NCI-H510A (cell line): ENCODE results near the gene IHH.

Experiments used
- DNase-seq: peaks from one replicate; lab custom pipeline; 2025; lab: John Stamatoyannopoulos, UW

IHH gene

DNA sequence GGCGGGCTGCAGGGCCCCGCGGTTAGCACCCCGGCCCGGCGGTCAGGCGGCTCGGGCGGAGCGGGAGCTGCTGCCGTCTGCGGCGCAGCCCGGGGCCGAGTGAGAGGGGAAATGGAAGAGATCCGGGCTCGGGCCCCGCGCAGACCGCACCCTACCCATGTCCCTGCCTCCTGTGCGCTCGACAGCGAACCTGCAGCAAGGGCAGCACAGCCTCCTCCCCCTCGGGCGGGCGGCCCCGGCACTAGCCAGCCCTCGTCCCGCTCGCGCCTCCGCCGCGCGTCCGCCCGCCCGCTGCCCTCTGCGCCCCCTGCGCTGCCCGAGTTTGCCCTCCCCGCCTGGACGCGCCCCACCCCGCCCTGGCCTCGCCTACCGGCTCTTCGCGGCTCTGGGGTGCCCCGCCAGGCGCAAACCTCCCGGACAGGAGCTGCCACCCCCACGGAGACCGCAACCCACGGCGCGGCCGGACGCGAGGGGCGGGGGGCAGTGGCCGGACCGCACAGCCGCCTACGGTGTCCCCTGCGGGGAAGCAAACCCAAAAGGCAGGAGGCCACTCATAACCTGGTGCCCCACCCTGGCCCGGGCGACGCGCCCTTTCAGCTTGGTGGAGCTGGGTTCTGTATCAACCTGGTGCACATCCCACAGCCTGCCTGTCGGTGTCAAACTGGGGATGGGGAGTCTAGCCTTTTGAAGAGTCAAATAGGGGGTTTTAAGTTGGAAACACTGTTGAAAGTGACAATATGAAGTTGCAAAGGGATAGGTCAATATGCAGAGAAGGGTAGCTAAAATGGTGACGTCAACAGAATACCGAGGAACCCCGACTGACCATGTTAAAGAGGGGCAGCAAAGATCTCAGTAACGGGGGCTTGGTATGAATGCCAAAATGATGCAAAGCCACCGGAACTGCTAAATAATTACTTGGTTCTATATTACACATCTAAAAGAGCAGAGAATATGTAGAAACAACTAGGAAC, at the start of gene IHH:
IHH (minus strand) TSS at position 101 of the 971 bp plus-strand sequence. CDS start 454 bp downstream, outside the sequence.
- DNase-seq: no peak

DNA sequence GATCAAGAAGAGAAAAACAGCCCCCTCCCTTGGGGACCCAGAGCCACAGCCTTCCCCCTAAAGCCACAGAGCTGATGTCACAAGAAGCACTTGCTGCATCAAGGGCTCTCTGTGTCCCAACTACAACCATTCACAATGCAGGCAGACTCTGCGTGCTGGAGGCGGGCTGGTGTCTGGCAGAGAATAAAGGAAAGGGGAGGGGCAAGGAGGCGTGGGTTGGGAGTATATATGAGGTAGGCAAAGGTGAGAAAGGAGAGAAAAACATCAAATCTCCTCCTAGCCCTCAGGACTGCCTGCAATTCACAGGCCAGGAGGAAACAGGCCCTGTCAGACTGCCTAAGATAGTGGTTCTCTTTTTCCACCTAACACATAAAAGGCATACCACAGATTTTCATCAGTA, 48.8 kb upstream of the IHH start:
- no peak for DNase-seq

DNA sequence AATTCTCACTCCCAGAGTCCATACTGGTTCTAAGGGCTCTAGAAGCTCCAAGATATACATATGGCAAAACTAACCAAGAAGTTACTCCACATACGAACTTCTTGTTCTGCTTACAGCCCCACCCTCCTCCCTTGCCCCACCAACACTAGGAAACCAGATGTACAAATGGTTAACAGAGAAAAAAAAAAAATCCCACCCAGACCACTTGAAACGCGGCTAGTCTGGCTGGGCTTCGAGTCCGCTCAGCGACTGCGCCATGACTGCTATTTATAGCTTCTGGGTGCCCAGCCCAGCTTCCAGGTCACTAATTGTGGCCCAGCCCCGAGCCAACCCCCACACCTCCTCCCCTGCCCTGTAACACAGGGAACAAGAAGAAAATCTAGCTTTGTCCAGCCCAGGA, 47.0 kb upstream of the IHH start:
- DNase-seq: no peak

DNA sequence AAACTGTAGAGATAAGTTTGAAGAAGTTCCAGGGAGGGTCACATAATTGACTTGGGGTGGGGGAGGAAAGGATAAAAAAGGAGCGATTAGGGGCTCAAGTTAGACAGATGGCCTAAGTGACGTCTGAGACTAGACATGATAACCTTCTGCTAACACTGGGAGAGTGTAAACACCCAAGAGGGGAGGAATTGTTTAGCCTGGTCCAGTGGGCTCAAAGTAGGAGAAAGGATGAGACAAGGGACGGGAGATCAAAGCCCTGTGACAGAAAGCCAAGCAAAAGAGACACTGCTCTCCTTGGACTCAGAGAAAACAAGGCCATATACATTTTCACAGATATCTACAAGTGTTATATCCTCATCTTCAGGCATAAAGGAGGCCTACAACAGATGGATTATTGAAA, 45.5 kb upstream of the IHH start:
- DNase-seq: no peak

DNA sequence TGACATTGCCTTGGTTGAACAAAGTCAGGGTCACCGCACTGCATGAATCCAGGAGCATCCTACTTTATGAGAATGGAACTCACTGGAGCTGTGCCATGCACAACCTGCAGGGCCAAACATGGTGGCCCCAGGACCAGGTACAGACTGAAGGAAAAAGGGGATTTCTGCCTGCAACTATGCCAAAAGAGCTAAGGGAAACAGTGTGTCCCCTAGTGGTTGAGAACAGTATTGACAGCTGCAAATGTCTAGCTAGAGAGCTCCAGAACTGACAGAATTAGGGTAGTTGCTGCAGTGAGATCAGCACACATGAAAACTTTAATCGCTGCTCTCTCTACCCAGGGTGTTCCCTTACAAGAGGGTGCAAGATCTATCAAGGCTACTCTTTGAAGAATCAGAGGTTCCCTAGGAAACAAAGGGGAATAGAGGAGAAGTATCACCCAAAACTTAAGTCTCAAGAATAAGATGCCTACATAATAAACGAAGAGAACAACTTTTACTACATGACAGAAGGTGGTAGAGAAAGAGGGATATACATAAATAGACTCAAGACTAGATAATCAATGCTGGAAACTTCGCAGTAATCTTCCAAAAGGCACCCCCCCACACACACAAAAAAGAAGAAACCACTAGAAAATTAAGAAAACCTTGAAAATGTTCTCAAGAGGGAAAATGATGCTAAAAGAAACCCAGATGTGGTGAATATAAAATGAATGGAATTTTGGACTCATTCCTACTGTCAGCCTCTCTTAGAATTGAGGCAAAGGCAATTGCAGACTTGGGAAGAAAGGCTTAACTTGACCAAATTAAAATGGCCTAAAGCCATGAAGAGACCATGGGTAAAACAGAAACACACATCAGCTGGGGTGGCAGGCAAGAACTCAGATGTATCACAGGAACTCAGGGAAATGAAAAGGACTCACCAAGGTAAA, 43.6 kb upstream of the IHH start:
- no peak for DNase-seq

DNA sequence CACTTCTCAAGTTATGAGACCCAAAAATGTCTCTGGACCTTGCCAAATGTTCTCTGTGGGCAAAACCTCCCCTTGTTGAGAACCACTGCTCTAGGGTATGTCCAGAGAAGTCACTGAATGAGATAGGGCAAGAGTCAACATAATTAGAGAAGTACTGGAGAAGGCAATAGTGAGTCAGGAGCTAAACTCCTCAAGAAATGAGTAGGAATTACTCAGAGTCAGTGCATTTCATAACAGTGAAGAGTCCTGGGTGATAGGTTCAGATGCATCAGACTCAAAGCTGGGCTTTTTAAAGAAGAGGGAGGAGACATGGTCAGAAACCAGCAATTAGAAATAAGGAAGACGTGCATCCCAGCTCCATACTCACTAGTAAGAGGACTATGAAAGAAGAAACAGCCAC, 38.6 kb upstream of the IHH start:
- no peak for DNase-seq

DNA sequence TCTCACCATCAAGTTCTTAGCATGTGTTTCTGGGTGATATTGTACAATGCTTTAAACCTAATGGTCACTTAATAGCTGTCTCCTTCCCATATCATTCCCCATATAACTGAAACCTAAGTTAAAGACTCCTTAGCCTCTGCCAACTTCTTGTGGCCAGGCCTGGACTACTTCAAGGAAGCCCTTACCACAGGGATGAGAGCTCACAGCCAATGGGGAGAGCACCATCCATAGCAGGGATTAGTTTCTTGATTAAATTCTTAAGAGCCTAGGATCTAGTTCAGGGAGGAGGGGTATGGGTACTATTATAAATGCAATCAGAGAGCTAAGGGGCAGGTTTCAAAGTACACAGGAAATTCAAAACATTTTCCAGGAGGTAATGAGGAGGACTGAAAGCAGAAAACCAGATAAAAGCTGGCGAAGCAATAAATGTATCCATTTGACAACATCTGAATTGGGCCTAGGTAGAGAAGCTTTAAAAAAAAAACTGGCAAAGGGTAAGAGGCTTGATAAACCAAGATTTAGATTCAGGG, 34.8 kb upstream of the IHH start:
- no peak for DNase-seq

DNA sequence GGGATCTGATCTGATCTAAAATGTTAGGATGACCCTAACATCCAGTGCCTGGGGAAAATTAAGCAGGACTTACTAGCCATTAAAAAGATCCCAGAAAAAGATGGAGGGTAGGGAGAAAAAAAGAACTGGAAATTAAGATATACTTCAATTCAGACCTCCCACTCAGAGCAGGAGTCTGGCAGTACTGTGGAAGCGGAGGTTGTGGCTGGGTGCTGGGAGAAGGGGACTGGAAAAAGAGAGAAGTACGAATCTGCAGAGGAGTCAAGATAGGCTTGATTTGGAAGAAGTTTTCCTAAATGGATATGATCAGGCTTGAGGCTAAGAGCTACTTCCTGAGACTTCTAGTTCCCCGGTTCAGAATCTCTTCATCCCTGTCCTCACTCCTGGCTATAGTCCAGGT, 33.5 kb upstream of the IHH start:
- no peak for DNase-seq

DNA sequence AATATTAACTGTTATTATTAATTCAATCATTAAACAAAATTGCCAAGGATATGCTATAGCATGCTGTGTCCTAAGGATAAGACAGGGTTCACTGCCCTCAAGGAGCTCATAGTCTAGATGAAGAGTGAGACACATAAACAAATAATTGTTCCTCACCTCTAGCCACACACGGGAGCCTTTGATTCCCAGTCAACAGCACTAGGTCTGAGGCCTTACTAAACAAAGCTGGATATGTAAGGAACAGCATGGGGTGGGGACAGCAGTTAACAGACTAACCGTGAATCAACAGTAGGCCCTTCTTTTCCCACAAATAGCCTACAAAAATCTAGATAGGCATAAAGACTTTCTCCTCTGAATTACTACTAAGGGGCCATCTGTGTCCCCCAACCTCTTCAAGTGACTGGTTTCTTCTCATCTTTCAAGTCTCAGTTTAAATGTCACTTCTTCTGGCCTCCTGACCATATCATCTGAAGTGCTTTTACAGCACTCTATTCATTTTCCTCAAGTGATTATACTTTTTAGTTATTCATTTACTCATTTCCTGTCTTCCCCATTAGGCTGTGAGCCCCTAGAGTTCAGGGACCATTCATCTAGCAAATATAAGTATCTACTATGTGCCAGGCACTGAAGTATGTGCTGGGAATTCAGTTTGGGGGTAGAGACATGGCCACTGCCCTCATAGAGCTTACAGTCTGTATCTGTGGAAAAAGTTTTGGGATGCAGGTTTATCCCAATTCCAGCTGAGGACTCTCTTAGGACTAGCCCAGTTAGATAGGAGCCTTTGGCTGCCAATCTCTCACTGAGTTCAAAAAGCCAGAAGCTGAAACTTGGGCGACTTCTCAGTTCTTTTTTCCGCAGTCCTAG, 29.9 kb upstream of the IHH start:
- DNase-seq: no peak

DNA sequence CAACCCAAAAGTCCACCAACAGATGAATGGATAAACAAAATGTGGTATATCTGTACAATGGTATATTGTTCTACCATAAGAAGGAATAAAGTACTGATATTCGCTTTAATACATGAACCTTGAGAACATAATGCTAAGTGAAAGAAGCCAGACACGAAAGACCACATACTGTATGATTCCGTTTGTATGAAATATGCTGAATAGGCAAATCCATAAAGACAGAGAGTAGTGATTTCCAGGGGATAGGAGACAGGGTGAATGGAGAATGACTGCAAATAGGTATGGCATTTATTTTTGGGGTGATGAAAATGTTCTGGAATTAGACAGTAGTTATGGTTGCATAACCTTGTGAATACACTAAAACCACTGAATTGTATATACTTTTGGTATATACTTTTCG, 28.6 kb upstream of the IHH start:
- DNase-seq: no peak

DNA sequence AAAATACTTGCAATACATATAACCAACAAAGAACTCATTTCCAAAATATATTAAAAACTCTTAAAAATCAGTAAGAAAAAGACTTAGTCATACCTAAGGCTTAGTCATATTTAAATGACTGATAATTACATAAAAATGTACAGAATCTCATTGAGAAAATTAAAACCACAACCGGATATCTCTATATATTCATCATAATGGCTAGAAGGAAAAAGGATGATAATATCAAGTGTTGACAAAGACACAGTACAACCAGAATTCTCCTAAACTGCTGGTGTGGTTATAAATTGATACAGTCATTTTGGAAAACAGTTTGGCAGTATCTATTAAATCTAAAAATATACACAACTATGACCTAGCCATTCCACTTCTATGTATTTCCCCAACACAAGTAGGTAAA, 27.1 kb upstream of the IHH start:
- DNase-seq: no peak

DNA sequence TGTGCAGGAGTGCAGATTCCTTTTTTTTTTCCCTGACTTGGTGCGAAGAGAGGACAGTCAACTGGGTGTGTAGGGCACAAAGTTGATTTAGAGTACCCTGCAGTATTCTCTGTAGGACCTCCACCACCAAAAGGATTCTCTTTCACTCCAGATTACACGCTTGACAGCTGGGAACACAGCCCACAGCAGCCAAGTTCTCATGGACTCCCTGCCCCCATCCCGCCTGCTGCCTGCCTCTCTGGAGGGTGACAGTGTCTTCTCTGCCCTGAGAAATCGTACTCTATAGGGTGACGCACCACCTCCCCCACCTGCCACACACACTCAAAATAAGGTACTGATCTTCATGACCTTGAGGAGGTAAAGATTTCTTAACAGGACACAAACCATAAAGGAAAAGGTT, 26.6 kb upstream of the IHH start:
- no peak for DNase-seq

DNA sequence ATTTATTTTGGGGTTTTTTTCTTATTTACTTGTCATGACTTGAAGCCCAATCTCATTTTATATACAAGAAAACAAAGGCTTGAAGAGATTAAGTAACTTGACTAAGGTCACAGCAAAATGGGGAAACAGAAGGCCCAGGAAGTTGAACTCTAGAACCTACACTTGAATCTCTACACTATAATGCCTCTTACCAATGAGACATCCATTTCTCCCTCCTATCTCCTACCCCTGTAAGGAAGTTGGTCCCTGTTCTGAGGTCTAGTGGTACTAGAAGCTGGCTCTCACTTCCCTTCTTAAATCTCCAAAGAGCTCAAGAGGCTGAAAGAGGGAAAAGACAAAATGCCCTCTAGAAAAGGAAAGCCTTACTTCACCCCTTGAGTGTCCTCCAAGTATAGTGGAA, 25.5 kb upstream of the IHH start:
- DNase-seq: no peak

DNA sequence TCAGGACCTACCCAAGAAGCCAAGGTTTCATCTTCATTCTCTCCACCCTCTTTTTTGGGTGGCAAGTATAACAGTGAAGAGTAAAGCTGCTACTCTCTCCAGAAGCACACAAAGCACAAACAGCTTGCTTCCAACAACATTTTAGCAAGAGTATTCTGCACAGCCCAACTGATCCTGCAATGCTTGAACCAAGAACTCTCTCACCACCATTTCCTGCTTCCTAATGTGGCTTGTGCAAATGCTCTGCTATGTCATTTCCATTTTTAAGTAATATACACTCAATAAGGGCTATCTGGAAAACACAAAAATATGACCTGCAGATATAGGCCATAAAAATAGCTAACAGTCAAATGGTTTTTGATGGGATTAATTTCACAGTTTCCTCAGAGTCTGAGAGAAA, 24.1 kb upstream of the IHH start:
- DNase-seq: no peak

DNA sequence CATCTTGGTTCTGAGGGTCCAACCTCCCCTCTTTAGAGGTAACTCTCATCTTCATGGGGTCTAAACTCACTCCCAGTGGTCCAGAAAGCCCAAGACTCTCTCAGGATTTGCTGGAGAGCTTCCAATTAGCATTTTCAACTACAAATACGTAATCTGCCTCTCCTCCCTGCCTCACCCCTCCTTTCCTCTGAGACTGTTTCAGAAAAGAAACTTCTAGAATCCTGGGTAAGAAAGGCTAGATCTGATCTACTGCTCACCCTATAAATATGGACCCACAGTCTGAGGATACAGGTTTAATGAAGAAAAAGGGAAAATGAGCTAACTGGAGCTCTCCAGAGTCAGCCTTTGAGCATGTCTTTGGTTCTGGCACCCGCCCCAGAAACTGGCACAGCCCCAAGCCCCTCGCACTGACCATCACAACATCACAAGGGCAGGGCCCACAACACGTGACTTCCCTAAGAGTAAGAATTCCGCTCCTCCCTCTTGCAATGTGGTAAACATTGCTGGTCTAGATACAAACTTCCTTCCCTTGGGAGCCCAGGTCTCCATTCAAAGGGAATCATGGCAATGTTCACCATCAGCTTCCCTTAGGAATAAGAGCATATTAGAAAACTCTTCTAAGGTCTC, 21.7 kb upstream of the IHH start:
- no peak for DNase-seq

DNA sequence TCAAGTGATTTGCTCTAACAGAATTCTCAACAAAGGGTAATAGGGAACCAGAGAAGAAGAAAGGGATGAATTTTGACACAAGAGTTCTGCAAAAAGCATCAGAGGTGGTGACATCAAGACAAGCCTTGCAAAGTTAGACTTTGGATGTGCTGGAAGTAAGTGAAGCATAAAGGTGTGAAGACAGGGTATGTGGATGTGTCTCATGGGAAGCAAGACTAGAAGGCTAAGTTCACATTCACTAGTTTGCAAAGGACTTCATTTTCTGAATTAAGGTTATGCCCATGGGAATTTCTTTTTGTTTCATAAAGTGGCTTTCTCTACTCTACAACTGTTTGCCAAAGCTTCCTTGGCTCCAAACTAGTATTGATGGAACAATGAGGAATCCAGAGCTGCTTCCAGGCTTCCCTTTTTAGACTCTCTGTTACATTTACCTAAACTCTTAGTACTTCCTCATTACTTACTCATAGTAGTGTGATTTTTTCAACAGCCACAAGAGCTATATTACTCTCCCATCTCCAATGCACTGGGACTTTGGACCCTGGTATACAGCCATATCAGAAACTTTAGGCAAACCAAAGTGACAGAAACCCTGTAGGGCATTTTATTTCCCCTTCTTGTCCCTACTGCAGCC, 21.1 kb upstream of the IHH start:
- no peak for DNase-seq

DNA sequence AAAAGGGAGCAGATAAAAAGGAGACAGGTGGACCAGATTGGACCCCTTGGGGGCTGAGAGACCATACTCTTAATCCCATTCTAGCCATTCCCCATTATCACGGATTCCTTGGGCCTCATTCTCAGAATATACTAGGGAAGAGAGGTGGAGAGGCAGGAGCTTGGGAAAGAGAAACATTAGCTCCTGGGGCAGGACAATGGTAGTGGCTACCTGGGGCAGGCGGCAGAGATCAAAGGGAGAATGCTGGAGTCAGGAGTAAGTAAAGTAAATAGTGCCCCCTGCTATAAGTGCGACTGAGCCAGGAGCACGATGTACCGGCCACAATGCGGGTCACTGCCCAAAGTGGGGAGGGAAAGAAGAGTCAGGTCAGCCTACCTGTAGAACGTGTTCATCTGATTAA, 20.4 kb upstream of the IHH start:
- DNase-seq: no peak

DNA sequence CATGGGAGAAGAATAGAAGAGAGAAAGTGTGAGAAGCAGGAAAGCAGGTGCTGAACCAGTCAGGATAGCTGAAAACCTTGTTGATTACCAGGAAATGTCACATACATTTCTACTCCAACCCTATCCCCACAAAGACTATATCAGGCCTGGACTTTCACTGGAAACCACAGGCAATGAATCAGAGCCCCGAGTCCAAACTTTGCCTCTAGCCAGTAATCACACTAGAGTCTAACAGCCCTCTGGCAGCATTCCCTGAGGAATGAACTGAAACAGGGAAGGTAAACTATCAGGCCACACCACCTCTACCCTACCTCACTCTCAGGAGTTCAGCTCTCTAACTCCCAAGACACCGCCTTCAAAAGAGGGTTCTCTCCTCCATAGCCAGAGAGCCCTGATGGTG, 18.7 kb upstream of the IHH start:
- DNase-seq: no peak

DNA sequence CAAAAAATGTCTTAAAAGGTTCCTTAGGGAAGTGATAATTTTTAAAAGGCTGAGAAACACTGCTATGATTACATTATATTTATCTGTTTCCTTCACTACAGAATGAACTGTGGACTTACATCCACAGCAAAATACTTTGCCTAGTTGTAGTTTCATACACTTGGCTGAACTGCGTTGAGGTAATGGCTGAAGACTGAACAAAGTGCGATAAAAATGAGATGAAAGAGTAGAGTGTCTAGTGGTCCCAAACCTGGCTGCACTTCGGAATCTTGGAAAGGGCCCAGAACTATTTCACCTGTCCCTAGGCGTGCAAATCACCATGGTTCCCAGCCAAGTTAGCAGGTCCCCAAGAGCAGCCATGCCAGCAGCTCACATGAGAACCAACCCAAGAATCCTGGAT, 18.2 kb upstream of the IHH start:
- DNase-seq: no peak

DNA sequence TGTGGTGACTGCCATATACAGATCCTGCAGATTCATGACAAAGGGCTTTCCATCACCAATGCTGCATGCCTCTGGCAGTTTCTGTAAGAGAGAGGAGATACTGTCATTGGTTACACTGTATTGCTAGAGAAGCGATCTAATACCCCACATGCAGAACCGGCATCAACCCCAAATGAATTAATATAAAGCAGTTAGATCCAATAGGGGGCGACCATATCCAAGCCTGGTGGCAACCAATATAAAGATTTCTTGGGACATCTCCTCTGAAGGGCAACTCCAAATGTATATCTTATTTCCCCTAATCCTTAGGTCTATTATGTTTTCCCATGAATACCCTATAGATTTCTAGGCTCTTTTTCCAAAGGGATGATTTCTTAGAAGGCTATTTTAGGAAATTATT, 17.4 kb upstream of the IHH start:
- DNase-seq: no peak

DNA sequence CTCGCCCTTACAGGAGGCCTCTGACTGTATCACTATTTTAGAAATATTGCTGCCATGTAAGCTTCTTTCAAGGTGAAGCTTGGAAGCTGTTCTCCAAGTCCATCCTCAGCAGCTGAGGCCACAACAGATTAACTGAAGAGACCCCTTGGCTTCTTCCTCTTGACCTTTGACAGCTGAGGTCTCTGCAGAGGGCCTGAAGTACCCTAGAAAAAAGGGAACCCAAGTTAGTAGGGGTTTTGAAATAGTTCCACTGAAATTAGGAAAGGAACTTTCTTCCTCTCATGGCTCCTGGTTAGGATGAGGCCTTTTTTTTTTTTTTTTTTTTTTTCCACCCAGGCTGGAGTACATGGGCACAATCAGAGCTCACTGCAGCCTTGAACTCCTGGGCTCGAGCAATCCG, 15.5 kb upstream of the IHH start:
- no peak for DNase-seq
